Measurements from ENCODE around the gene TRAF4. TPM values are rescaled to one million over a fixed set of nuclear protein-coding genes. Genes with fewer than 3 reads are reported as not detected.
"Not testable (repeated sequence)": the region's sequence is repeated elsewhere in the genome, so short reads cannot be mapped to it uniquely, and the experiment has no call there.

TRAF4 gene
- total RNA-seq, 1 donor from 2014 or later: 53.2 TPM

GRCh38 chr17:28734712-28735241 lies 9.0 kb upstream of the TRAF4 start:
- Histone ChIP-seq H3K36me3 (no peaks in the 10 kb centered on the region), H3K9me3 (no peaks in the 10 kb centered on the region), H3K27ac (no peak overlapping the region), H3K27me3 (no peaks in the 10 kb centered on the region), H3K4me3 (no peak overlapping the region), H3K4me1 (no peaks in the 10 kb centered on the region)
- TF ChIP-seq, protein P1, sequence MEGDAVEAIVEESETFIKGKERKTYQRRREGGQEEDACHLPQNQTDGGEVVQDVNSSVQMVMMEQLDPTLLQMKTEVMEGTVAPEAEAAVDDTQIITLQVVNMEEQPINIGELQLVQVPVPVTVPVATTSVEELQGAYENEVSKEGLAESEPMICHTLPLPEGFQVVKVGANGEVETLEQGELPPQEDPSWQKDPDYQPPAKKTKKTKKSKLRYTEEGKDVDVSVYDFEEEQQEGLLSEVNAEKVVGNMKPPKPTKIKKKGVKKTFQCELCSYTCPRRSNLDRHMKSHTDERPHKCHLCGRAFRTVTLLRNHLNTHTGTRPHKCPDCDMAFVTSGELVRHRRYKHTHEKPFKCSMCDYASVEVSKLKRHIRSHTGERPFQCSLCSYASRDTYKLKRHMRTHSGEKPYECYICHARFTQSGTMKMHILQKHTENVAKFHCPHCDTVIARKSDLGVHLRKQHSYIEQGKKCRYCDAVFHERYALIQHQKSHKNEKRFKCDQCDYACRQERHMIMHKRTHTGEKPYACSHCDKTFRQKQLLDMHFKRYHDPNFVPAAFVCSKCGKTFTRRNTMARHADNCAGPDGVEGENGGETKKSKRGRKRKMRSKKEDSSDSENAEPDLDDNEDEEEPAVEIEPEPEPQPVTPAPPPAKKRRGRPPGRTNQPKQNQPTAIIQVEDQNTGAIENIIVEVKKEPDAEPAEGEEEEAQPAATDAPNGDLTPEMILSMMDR (IDR thresholded peaks at IDR 0.05): no peak
- intact Hi-C loops (cut with DNase I): no loop called here
- no peak for DNase-seq (ENCODE audit: low spot score in 2 of 2)

DNA sequence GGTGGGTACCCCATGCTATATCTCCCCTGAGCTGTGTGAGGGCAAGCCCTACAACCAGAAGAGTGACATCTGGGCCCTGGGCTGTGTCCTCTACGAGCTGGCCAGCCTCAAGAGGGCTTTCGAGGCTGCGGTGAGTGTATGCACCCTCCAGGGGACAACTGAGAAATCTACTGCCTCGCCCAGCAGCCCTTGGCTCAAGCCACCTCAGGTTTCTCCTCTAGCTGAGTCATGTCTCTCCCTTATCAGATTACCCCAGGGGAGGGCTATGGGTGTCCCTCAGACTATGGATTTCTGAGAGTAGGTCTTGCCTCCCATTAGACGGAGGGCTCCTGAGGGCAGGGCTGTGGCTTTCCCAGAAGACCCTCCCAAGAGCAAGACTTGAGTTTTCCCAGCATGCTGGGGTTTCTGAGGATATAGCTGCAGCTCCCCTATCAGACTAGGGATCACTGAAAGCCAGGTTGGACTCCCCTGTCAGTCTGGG lies 8.5 kb upstream of the TRAF4 start:
- Histone ChIP-seq H3K27me3 (no peaks in the 10 kb centered on the region), H3K4me1 (no peaks in the 10 kb centered on the region), H3K36me3 (no peaks in the 10 kb centered on the region), H3K9me3 (no peaks in the 10 kb centered on the region), H3K27ac (no peak overlapping the region), H3K4me3 (no peak overlapping the region)
- TF ChIP-seq, protein P1 (IDR thresholded peaks at IDR 0.05): no peak
- DNase-seq (ENCODE audit: low spot score in 2 of 2): no peak
- intact Hi-C loops (cut with DNase I): no loop called here

DNA sequence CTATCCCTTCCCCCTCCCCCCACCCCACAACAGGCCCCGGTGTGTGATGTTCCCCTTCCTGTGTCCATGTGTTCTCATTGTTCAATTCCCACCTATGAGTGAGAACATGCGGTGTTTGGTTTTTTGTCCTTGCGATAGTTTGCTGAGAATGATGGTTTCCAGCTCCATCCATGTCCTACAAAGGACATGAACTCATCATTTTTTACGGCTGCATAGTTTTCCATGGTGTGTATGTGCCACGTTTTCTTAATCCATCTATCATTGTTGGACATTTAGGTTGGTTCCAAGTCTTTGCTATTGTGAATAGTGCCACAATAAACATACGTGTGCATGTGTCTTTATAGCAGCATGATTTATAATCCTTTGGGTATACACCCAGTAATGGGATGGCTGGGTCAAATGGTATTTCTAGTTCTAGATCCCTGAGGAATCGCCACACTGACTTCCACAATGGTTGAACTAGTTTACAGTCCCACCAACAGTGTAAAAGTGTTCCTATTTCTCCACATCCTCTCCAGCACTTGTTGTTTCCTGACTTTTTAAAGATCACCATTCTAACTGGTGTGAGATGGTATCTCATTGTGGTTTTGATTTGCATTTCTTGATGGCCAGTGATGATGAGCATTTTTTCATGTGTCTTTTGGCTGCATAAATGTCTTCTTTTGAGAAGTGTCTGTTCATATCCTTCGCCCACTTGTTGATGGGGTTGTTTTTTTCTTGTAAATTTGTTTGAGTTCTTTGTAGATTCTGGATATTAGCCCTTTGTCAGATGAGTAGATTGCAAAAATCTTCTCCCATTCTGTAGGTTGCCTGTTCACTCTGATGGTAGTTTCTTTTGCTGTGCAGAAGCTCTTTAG lies 7.7 kb upstream of the TRAF4 start:
- intact Hi-C loops (cut with DNase I); H3K4me3 ChIP-seq; H3K27me3 ChIP-seq; DNase-seq (ENCODE audit: low spot score in 2 of 2); H3K36me3 ChIP-seq; H3K27ac ChIP-seq; H3K4me1 ChIP-seq; H3K9me3 ChIP-seq: not testable (repeated sequence)

GRCh38 chr17:28737316-28737715 lies 6.5 kb upstream of the TRAF4 start:
- Histone ChIP-seq H3K9me3 (no peaks in the 10 kb centered on the region), H3K4me3 (no peak overlapping the region), H3K36me3 (no peaks in the 10 kb centered on the region), H3K27ac (no peak overlapping the region), H3K4me1 (no peaks in the 10 kb centered on the region), H3K27me3 (no peaks in the 10 kb centered on the region)
- no peak for DNase-seq (ENCODE audit: low spot score in 2 of 2)
- TF ChIP-seq, protein P1 (IDR thresholded peaks at IDR 0.05): no peak
- intact Hi-C loops (cut with DNase I): no loop called here

DNA sequence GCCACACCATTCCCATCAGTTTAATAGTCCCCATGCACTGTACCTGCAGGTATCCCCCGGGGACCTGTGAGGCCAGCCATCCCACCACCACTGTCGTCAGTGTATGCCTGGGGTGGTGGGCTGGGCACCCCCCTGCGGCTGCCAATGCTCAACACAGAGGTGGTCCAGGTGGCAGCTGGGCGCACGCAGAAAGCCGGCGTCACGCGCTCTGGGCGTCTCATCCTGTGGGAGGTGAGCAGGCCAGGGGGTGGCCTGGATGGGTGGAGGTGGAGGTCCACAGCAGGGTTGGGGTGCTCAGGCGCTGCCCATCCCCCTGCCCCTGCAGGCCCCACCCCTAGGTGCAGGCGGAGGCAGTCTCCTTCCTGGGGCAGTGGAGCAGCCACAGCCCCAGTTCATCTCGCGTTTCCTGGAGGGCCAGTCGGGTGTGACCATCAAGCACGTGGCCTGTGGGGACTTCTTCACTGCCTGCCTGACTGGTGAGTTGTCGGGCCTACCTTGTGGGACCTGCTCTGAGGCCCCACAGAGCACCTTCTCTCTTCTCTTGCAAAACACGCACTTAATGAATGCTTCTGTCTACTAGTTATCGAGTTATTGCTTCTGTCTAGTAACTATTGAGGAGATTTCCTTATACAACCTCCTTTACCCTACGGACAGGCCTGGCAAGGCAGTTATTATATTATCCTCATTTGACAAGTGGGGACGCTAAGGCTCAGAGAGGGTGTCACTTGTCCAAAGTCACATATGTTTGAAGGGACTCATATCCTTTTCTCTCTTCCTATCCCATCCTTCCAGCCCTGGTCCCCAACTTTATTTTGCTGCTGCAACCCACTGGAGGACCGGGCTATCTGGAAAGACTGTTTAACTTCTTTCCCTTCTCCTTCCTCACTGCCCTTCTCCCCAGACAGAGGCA lies 5.8 kb upstream of the TRAF4 start:
- no peak for DNase-seq (ENCODE audit: low spot score in 2 of 2)
- TF ChIP-seq, protein P1 (IDR thresholded peaks at IDR 0.05): no peak
- peaks cover 0 to 5% of the 10 kb centered on the region in 2 donors for H3K4me1 ChIP-seq
- H3K36me3 ChIP-seq: no peaks in the 10 kb centered on the region
- H3K27me3 ChIP-seq: no peaks in the 10 kb centered on the region
- no peaks in the 10 kb centered on the region for H3K9me3 ChIP-seq
- intact Hi-C loops (cut with DNase I): no loop called here
- no peak overlapping the region for H3K4me3 ChIP-seq
- no peak overlapping the region for H3K27ac ChIP-seq

Measured in ascending aorta (tissue), 2 donors.